B cell (primary cell): Measurements from ENCODE around the gene HEYL.

Source experiments
- CTCF ChIP-seq: fragments of 200-600 bp; IDR thresholded peaks from one replicate; pipeline ENCODE4 v1.8.0; 2022; ENCODE audit warnings: antibody characterized with exemption, mild to moderate bottlenecking
- EZH2 ChIP-seq: IDR thresholded peaks from 2 replicates; pipeline ENCODE4 v1.6.1; 2012; ENCODE audit warnings: borderline replicate concordance, low read depth, mild to moderate bottlenecking, moderate library complexity, low read length; ENCODE audit not compliant: insufficient read depth, poor library complexity, severe bottlenecking

DNA sequence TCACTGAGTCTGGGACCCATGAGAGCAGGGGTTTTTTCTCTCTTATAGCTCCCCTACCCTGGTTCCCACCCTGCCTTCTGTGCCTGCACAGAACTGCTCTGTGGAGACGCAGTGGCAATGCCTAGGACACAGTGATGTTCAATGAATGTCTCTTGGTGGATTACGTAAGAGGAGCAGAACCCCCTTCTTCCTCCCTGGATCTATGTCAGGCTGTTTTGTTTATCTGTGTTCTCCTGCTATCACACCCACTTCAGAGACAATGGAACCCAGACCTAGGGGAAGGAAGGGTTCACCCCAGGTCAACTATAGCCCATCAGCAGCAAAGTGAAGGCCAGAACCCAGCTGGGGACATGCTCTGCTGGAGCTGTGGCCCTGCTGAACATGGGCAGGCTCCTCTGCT is 49.8 kb upstream of the HEYL start:
- TF ChIP-seq CTCF = no peak
- no peak for TF ChIP-seq EZH2
